Central memory CD8-positive, alpha-beta T cell (primary cell): ENCODE results near the gene MAP3K10.

Experiments
- ATAC-seq: fragments of 150-1000 bp; cut with Tn5 transposase; replicated peaks from 2 replicates; pipeline ENCODE4 v1.10.0; 2022; ENCODE audit warnings: mild to moderate bottlenecking, moderate FRiP score, moderate number of reproducible peaks; ENCODE audit not compliant: poor library complexity, severe bottlenecking; ENCODE audit errors: extremely low read depth
- DNase-seq, 2 donors: peaks; one replicate each; pipeline ENCODE4 v3.0.0; 2021; ENCODE audit warnings: low spot score in 2 of 2
- H3K27ac Mint-ChIP-seq: one replicate; pipeline ENCODE4 v1.8.0; 2022; ENCODE audit warnings: low read depth, mild to moderate bottlenecking, moderate library complexity, mixed read lengths
- H3K27me3 Mint-ChIP-seq: one replicate; pipeline ENCODE4 v1.8.0; 2022; ENCODE audit warnings: mixed read lengths
- H3K36me3 Mint-ChIP-seq: one replicate; pipeline ENCODE4 v1.8.0; 2022; ENCODE audit warnings: mild to moderate bottlenecking, moderate library complexity, mixed read lengths; ENCODE audit not compliant: insufficient read depth
- H3K4me1 Mint-ChIP-seq: one replicate; pipeline ENCODE4 v1.8.0; 2022; ENCODE audit warnings: mixed read lengths
- H3K4me3 Mint-ChIP-seq: one replicate; pipeline ENCODE4 v1.8.0; 2022; ENCODE audit warnings: mild to moderate bottlenecking, moderate library complexity, mixed read lengths
- H3K9me3 Mint-ChIP-seq: one replicate; pipeline ENCODE4 v1.8.0; 2022; ENCODE audit warnings: mixed read lengths

The MAP3K10 gene

DNA sequence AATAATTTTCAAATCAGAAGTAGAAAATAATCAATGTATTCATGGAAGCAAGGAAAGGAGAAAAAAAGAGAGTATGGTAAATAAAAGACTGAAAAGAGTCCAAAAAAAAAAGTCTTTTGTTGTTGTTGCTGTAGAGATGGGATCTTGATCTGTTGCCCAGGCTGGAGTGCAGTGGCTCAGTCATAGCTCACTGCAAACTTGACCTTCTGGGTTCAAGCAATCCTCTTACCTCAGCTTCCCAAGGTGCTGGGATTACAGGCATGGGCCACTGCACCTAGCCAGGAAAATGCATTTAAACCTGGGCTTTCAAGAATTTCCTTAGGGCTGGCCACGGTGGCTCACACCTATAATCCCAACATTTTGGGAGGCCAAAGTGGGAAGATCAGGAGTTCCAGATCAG is 7.0 kb upstream of the MAP3K10 start:
- H3K27me3 Mint-ChIP-seq: peaks cover 10% of the 10 kb centered on the region
- ATAC-seq (no peak), DNase-seq (no peak)
- no peak overlapping the region for H3K4me3 Mint-ChIP-seq
- no peak overlapping the region for H3K27ac Mint-ChIP-seq
- H3K36me3 Mint-ChIP-seq: no peaks in the 10 kb centered on the region
- H3K9me3 Mint-ChIP-seq: no peaks in the 10 kb centered on the region
- no peaks in the 10 kb centered on the region for H3K4me1 Mint-ChIP-seq

DNA sequence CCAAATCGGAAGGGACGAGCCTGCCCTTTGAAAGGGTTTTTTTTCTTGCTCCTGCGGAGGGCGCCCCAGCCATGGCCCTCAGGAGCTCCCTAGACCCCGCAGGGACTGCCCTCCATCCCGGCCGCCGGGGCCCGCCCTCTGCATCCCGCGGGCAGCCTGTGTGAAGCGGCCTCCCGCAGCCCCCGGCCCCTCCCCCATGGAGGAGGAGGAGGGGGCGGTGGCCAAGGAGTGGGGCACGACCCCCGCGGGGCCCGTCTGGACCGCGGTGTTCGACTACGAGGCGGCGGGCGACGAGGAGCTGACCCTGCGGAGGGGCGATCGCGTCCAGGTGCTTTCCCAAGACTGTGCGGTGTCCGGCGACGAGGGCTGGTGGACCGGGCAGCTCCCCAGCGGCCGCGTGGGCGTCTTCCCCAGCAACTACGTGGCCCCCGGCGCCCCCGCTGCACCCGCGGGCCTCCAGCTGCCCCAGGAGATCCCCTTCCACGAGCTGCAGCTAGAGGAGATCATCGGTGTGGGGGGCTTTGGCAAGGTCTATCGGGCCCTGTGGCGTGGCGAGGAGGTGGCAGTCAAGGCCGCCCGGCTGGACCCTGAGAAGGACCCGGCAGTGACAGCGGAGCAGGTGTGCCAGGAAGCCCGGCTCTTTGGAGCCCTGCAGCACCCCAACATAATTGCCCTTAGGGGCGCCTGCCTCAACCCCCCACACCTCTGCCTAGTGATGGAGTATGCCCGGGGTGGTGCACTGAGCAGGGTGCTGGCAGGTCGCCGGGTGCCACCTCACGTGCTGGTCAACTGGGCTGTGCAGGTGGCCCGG is 815 bp downstream of the MAP3K10 start:
- ATAC-seq: peak; percentile 5
- DNase-seq: no peak
- Mint-ChIP-seq H3K27ac (no peak overlapping the region), H3K36me3 (peaks cover 3% of the 10 kb centered on the region), H3K9me3 (no peaks in the 10 kb centered on the region), H3K27me3 (no peaks in the 10 kb centered on the region), H3K4me3 (peak overlapping the region; percentile 70), H3K4me1 (peaks cover 33% of the 10 kb centered on the region)

DNA sequence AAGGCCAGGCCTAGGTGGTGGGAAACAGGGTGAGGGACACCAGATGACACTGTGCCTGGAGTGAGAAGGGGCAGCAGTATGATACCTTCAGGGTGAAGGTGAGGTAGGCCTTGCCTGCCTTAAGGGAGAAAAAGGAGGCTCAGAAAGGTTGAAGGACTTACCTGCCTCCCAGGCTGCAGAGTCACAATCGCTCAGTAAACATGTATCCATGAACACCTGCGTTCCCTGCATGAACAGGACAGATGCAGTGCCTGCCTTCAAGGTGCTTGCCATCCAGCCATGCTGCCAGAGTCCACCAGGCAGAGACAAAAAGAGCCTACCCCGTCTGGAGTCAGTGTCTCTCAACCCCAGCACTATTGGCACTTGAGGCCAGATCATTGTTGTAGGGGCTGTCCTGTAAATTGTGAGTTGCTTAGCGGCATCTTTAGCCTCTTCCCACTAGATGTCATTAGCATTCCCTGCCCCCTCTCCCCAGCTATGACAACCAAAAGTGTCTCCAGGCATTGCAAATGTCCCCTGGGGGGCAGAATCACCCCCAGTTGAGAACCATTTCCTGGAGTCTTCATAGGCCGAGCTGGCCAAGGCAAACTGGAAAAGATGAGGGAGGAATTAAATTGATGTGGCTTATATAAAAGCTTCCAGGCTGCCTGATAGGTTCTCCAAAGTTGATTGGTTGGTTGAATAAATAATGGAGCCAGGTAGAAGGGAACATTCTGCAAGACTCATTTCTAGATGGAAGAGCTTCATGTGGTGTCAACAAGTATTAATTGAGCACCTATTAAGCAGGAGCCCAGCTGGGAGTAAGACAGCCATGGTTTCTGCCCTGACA is 1.7 kb downstream of the MAP3K10 start:
- Mint-ChIP-seq H3K27ac (no peak overlapping the region), H3K9me3 (no peaks in the 10 kb centered on the region), H3K4me3 (peak overlapping the region; percentile 70), H3K4me1 (peaks cover 33% of the 10 kb centered on the region), H3K27me3 (no peaks in the 10 kb centered on the region), H3K36me3 (peaks cover 3% of the 10 kb centered on the region)
- DNase-seq: no peak
- ATAC-seq: no peak

DNA sequence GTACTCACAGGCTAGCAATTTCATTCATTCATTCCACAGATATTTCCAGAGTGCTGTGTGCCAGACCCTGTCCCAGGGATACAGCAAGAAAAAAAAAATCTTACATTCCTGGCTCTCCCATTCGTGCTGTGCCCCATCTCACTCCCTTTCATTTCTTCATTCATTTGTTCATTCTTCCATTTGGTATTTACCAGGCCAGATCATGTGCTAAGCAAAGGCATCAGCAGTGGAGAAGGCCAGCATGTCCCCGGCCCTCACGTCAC is 2.3 kb downstream of the MAP3K10 start:
- no peaks in the 10 kb centered on the region for H3K27me3 Mint-ChIP-seq
- no peak overlapping the region for H3K27ac Mint-ChIP-seq
- DNase-seq (no peak), ATAC-seq (no peak)
- H3K4me3 Mint-ChIP-seq: peak overlapping the region; percentile 4
- no peaks in the 10 kb centered on the region for H3K9me3 Mint-ChIP-seq
- H3K36me3 Mint-ChIP-seq: peaks cover 5% of the 10 kb centered on the region
- peaks cover 33% of the 10 kb centered on the region for H3K4me1 Mint-ChIP-seq

DNA sequence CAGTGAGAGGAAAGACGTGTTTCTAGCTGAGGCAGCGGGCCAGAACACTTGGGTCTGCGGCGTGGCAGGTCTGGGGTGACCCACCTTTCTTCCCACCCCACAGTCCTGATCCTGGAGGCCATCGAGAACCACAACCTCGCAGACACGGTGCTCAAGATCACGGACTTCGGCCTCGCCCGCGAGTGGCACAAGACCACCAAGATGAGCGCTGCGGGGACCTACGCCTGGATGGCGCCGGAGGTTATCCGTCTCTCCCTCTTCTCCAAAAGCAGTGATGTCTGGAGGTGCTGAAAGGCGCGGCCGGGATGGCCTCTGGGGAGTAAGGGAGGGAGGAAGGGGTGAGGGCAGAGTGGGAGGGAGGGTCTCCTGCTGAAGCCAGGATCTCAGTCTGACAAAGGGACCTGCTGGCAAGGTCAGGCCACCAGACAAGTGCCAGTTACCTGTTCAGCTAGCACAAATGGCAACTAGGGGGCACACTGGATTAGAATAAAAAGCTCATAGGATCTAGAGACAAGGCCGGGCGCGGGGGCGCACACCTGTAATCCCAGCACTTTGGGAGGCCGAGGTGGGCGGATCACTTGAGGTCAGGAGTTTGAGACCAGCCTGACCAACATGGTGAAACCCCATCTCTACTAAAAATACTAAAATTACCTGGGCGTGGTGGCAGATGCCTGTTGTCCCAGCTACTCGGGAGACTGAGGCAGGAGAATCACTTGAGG is 7.2 kb downstream of the MAP3K10 start:
- no peaks in the 10 kb centered on the region for H3K27me3 Mint-ChIP-seq
- no peak for DNase-seq
- no peak overlapping the region for H3K27ac Mint-ChIP-seq
- no peak overlapping the region for H3K4me3 Mint-ChIP-seq
- H3K9me3 Mint-ChIP-seq: no peaks in the 10 kb centered on the region
- H3K36me3 Mint-ChIP-seq: peaks cover 6% of the 10 kb centered on the region
- ATAC-seq: no peak
- H3K4me1 Mint-ChIP-seq: peaks cover 26% of the 10 kb centered on the region

DNA sequence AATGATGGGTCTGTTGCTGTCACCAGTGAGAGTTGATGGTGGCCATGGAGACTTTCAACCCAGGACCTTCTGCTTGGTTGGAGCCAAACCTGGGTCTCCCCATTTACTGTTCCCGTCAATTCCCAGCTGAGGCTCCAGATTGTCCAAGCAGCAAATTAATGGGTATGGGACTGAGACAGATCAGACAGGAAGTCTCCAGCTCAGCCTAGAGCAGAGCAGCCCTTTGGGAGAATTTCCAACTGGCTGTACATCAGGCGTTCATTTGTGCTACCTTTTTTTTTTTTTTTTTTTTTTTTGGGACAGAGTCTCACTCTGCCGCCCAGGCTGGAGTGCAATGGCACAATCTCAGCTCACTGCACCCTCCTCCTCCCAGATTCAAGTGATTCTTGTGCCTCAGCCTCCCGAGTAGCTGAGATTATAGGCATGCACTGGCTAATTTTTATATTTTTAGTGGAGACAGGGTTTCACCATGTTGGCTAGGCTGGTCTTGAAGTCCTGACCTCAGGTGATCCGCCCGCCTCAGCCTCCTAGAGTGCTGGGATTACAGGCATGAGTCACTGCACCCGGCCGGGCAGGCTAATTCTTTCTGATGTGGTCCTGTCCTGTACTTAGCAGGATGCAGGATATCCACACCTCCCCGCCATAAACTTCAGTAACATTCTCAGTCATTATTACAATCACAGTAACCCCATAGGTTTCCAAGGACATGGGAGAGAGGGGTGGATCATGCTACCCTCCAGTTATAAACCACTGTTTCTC is 9.3 kb downstream of the MAP3K10 start:
- Mint-ChIP-seq H3K27ac (no peak overlapping the region), H3K4me3 (no peak overlapping the region), H3K36me3 (peaks cover 10% of the 10 kb centered on the region), H3K9me3 (no peaks in the 10 kb centered on the region), H3K27me3 (no peaks in the 10 kb centered on the region), H3K4me1 (peaks cover 8% of the 10 kb centered on the region)
- DNase-seq (no peak), ATAC-seq (no peak)

DNA sequence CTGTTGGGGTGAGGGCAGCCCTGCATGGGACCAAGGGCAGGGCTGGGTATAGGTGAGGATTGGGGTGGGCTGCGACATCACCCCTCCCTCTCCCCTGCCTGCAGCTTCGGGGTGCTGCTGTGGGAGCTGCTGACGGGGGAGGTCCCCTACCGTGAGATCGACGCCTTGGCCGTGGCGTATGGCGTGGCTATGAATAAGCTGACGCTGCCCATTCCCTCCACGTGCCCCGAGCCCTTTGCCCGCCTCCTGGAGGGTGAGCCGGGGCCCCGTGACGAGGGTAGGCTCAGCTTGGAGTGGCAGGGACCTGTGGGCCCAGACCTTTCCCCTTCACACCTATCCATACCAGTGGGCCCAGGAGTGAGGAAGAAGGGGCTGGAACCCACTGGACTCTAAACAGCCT is 13.2 kb downstream of the MAP3K10 start:
- ATAC-seq: no peak
- Mint-ChIP-seq H3K4me3 (no peak overlapping the region), H3K9me3 (no peaks in the 10 kb centered on the region), H3K36me3 (peaks cover 12% of the 10 kb centered on the region), H3K27me3 (no peaks in the 10 kb centered on the region), H3K27ac (no peak overlapping the region), H3K4me1 (peaks cover 2% of the 10 kb centered on the region)
- DNase-seq: no peak

DNA sequence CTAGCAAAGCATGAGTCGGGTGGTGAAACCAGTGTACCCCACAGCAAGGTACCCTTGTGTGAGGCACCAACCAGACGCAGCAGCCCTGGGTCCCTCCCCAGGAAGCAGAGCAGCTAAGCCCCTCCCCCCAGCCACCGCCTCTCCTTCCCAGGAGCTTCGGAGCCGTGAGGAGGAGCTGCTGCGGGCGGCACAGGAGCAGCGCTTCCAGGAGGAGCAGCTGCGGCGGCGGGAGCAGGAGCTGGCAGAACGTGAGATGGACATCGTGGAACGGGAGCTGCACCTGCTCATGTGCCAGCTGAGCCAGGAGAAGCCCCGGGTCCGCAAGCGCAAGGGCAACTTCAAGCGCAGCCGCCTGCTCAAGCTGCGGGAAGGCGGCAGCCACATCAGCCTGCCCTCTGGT is 14.5 kb downstream of the MAP3K10 start:
- H3K4me3 Mint-ChIP-seq: no peak overlapping the region
- no peaks in the 10 kb centered on the region for H3K27me3 Mint-ChIP-seq
- no peak overlapping the region for H3K27ac Mint-ChIP-seq
- DNase-seq (no peak), ATAC-seq (no peak)
- no peaks in the 10 kb centered on the region for H3K9me3 Mint-ChIP-seq
- H3K36me3 Mint-ChIP-seq: peaks cover 13% of the 10 kb centered on the region
- H3K4me1 Mint-ChIP-seq: no peaks in the 10 kb centered on the region

DNA sequence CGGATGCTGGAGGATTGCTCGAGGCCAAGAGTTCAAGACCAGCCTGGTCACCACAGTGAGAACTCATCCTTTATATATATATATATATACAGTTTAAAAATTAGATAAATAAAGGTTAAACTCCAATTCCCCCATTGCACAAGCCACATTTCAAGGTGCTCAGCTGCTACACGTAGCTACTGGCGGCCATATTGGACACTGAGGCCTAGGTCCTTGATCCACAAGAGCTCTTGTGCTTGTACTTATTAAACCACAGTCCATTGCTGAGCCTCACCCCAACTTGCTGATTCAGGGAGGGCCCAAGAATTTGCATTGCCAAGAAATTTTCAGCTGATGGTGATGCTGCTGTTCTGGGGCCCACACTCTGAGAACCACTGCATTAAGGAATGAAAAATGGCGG is 17.4 kb downstream of the MAP3K10 start:
- Mint-ChIP-seq H3K4me1 (no peaks in the 10 kb centered on the region), H3K27ac (no peak overlapping the region), H3K27me3 (no peaks in the 10 kb centered on the region), H3K4me3 (no peak overlapping the region), H3K36me3 (peaks cover 12% of the 10 kb centered on the region), H3K9me3 (no peaks in the 10 kb centered on the region)
- ATAC-seq: no peak
- DNase-seq: no peak

DNA sequence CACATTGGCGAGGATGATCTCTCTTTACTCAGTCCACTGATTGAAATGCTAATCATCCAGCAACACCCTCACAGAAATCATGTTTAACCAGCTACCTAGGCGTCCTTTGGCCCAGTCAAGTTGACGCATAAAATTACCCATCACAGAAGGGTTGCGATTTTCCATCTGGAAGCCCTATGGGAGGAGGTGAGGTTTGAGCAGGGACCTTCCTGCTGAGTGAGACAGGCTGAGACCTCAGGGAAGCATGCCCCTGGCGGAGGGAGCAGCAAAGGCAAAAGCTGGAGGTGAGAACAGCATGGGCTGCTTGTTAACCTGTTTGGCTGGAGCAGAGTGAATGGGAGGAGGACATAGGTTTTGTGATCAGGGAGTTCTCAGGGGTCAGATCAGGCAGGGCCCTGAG is 19.7 kb downstream of the MAP3K10 start:
- Mint-ChIP-seq H3K9me3 (no peaks in the 10 kb centered on the region), H3K4me1 (no peaks in the 10 kb centered on the region), H3K36me3 (peaks cover 7% of the 10 kb centered on the region), H3K4me3 (no peak overlapping the region), H3K27ac (no peak overlapping the region), H3K27me3 (no peaks in the 10 kb centered on the region)
- no peak for ATAC-seq
- no peak for DNase-seq

DNA sequence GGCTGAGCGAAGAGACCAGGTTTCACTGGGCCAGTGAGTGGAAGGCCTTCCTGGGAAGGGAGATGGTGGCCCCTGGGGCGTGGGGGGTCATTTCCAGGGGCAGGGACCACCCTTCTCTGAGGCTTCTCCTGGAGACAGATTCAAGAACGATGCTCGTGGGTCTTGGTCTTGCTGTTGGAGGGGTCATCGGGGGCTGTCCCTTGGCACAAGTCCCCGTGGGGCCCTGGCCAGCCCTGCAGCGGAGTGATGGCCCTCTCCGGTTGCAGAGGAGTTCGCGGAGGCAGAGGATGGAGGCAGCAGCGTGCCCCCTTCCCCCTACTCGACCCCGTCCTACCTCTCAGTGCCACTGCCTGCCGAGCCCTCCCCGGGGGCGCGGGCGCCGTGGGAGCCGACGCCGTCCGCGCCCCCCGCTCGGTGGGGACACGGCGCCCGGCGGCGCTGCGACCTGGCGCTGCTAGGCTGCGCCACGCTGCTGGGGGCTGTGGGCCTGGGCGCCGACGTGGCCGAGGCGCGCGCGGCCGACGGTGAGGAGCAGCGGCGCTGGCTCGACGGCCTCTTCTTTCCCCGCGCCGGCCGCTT is 22.1 kb downstream of the MAP3K10 start:
- Mint-ChIP-seq H3K4me1 (no peaks in the 10 kb centered on the region), H3K36me3 (peaks cover 7% of the 10 kb centered on the region), H3K9me3 (no peaks in the 10 kb centered on the region), H3K4me3 (no peak overlapping the region), H3K27me3 (peaks cover 13% of the 10 kb centered on the region), H3K27ac (no peak overlapping the region)
- ATAC-seq (no peak), DNase-seq (no peak)
